Brain microvascular endothelial cell (primary cell): ENCODE data around the gene HYOU1.

Experiments used
- DNase-seq: peaks from one replicate; pipeline ENCODE4 v3.0.0-alpha.2; 2020
- H3K27ac ChIP-seq: fragments of 250-450 bp; sonication (Bioruptor Pico); 2 replicates; pipeline ENCODE4 v1.5.1; 2020; ENCODE audit warnings: mild to moderate bottlenecking, moderate library complexity
- H3K27me3 ChIP-seq: fragments of 250-450 bp; sonication (Bioruptor Pico); replicated peaks from 2 replicates; pipeline ENCODE4 v1.5.1; 2020; ENCODE audit warnings: mild to moderate bottlenecking
- H3K36me3 ChIP-seq: fragments of 250-450 bp; sonication (Bioruptor Pico); replicated peaks from 2 replicates; pipeline ENCODE4 v1.5.1; 2020; ENCODE audit warnings: mild to moderate bottlenecking
- H3K4me3 ChIP-seq: 2 replicates; pipeline ENCODE4 v1.5.1; 2011; ENCODE audit warnings: low read depth, mild to moderate bottlenecking, control low read depth, low read length, moderate library complexity
- CTCF ChIP-seq: IDR thresholded peaks from 2 replicates; pipeline ENCODE4 v1.5.1; 2011; ENCODE audit warnings: low read depth, mild to moderate bottlenecking, moderate library complexity, low read length, control low read depth, inconsistent platforms; ENCODE audit errors: missing control alignments
- in situ Hi-C: cut with HindIII; loops from 2 replicates; pipeline ENCODE4 v1.10.0; 2017; ENCODE audit warnings: low sequenced_read_pairs, low pct_ligation_motif_present

The HYOU1 gene

DNA sequence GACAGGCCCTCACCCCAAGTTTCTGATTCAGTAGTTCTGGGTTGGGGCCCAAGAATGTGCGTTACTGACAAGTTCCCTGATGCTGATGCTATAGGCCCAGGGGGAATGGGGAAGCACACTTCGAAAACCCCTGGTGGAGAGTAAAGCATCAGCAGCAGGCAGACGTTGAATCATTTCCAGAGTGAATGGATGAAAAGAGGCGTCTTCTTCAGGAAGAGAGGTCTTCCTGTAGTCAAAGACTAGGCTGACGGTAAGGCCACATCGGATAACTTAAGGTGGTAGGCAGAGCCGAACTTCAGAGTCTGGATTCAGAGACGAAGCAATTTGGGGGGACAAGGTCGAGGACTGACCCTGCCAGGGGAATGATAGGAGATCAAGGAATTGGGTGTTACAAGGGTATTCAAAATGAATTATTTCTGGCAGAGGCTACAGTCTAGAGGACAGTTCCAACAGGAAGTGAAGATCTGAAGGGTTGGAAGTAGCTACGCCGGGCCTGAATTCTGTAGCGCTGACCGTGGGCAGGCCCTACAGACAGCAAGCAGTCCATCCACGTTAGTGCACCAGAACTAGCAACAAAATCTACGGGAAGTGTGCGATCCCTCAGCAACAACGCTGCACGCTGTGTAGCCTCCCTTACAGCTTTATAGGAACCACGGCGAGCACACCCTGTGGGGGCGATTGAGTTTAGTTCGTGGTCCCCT lies 59.9 kb downstream of the HYOU1 start:
- peak; percentile 58 for TF ChIP-seq CTCF
- no peak overlapping the region for H3K27ac ChIP-seq
- peaks cover 4% of the 10 kb centered on the region for H3K36me3 ChIP-seq
- peak overlapping the region; percentile 82 for H3K4me3 ChIP-seq
- in situ Hi-C loops, result no loop called here
- no peaks in the 10 kb centered on the region for H3K27me3 ChIP-seq
- no peak for DNase-seq
